ENCODE measurements around the gene PTPRN2.
A peak's percentile ranks its signal among the peaks of the same experiment; 100 is the strongest.

The PTPRN2 gene

DNA sequence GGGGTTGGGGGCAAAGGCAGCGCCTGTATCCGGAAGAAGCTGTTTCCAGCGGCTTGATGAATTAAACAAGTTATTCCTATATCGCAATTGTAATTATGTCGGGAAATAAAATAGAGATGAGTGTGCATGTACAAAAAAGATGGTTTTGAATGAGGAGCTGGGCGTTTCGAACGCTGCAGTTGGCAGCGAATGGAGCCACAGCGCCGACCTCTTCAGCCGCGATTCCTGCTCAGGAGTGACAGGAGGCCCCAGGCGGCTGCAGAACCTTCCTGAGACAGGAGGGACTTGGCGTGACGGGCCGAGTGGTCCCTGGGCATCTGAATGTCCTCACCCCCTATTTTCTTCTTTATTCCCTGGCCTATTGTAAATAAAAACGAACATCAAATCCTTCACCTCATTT lies 1065.9 kb downstream of the PTPRN2 start:
- DNase-seq (ENCODE audit: low read depth in 4 of 4, low spot score in 1 of 4), result no peak

DNA sequence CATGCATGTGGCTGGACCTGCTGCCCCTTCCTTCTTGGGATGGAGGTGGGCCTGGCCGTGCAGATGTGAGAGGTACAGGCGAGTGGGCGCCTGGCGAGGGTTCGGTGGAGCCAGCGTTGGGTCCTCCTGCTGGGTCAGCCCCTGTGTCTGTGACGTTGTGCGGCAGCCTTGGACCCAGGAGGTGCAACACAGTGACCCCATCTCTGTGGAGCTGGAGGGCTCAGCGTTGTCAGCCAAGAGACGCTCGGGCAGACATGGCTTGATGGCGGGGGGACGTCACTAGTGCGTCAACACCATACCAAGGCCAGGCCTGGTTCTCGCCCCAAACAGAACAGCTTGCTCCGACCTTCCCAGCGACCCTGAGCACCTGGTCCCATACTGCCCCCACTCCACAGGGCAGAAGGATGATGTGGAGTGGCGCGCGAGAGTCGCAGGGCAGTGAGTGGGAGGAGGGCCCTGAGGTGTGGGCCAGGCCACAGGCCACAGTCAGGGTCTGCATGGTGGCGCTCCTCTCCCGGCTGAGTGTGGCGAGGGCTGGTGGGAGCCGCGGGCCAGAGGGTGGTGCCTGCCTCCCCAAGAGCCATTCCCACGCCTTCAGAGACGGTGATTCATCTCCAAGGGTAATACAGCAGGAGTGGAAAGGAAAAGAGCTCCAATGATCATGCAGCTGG lies 1066.4 kb downstream of the PTPRN2 start:
- no peak for DNase-seq (ENCODE audit: low read depth in 4 of 4, low spot score in 1 of 4)

DNA sequence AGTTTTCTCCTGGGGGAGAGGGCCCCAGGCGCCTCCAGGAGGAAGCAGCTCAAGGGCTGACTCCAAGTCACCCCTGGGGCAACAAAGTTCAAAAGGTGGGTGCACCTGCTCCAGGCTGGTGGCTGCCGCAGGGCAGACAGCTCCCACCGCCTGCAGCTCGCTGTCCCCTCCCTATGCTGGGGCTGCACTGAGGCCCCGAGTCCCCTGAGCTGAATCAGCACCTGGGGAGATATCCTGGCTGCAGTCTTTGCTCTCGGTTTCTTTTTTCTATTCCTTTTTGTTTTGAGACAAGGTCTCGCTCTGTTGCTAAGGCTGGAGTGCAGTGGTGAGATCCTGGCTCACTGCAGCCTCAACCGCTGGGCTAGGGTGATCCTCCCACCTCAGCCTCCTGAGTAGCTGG lies 1067.4 kb downstream of the PTPRN2 start:
- no peak for DNase-seq (ENCODE audit: low read depth in 4 of 4, low spot score in 1 of 4)

DNA sequence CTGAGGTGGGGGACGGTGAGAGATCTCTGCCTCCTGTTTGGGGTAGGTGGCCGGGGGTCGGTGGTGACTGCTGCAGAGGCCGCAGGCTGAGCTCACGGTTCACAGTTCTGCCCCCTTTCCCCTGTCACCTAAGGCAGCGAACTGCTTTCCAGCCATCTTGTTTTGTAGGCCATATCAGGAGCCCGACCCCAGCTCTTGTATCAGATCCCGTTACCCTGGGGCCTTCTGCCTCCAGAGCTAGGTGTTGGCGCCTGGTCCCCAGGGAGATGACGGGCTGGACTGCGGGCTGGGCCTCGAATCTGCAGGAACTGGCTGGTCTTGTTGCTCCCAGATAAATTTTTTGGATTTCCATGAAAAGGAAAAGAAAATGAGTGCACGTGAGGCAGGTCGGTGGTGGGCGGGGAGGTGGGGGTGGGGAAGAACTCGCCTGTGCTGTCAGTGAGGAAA lies 1067.8 kb downstream of the PTPRN2 start:
- no peak for DNase-seq (ENCODE audit: low read depth in 4 of 4, low spot score in 1 of 4)

DNA sequence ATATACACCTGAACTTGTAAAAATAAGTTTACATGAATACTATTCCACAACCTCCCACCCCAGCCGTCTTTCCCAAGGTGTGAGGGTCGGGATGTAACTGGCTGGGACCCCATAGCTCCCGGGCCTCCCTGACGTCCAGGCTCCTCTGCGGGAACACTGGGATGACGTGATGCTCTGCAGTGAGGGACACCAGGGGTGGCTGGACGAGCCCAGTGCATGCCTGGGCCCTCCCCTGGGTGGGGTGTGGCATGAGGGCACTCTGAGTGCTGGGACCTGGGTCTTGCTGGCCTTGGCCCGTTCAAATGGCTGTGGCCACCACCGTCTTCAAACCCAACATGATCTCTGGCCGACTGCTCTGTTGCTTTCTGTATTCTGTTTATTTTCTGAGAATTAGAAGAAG lies 1068.4 kb downstream of the PTPRN2 start:
- no peak for DNase-seq (ENCODE audit: low read depth in 4 of 4, low spot score in 1 of 4)

DNA sequence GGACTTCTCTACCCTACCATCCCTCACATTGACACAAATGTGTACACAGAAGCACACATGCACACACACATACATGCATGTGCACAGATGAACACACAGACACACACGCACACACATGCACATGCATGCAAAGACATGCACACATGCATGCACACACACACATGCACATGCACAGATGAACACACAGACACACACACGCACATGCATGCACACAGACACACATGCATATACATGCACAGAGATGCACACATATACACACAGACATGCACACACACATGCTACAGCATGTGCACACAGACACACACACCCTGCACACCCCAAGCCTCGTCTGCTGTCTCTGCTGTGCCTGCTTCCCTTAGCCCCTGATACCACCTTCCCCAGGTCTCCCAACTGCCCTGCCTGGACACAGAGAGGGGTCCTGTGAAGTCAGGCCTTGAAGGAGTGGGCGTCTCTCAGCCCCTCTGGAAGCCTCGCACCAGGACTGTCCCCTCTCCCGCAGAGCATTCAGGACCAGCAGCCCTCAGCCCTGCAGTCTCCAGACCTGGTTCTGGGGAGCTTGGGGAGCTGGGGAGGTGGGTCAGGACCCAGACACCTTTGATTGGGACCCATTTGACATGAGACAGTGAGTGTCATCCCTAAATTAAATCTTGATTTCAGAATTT lies 1069.0 kb downstream of the PTPRN2 start:
- DNase-seq (ENCODE audit: low read depth in 4 of 4, low spot score in 1 of 4), result no peak

DNA sequence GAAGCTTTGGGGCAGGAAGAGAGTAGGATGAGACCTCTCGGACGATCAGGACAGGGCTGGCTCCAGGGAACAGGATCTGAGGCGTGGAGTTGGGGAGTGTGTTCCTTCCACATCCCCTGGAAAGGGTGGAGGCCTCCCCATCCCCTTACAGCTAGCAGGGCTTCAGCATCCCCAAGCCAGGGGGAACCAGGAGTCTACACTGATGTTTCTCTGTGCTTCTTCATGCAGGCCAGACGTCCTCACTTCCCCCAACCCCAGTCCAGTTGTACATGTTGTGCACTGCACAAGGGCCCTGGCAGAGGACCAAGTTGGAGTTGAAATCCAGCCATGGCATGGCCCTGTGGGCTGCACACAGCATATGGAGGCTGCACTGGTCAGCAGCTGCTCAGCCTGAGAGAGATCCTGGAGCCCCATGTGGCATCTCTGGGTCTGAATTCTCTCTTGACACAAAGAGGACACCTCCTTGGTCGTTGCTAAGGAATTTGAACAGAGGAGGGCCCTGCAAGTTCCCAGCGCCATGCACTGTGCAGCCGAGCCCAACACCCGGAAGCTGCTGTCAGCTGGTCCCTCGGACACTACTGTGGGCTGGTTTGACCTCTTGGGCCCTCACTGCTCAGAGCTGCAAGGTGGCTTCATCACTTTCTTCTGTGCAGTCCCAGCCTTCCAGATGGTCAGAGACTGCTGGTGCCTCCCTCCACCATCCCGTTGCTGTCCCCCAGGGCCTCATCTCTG lies 1069.7 kb downstream of the PTPRN2 start:
- DNase-seq (ENCODE audit: low read depth in 4 of 4, low spot score in 1 of 4), result no peak

DNA sequence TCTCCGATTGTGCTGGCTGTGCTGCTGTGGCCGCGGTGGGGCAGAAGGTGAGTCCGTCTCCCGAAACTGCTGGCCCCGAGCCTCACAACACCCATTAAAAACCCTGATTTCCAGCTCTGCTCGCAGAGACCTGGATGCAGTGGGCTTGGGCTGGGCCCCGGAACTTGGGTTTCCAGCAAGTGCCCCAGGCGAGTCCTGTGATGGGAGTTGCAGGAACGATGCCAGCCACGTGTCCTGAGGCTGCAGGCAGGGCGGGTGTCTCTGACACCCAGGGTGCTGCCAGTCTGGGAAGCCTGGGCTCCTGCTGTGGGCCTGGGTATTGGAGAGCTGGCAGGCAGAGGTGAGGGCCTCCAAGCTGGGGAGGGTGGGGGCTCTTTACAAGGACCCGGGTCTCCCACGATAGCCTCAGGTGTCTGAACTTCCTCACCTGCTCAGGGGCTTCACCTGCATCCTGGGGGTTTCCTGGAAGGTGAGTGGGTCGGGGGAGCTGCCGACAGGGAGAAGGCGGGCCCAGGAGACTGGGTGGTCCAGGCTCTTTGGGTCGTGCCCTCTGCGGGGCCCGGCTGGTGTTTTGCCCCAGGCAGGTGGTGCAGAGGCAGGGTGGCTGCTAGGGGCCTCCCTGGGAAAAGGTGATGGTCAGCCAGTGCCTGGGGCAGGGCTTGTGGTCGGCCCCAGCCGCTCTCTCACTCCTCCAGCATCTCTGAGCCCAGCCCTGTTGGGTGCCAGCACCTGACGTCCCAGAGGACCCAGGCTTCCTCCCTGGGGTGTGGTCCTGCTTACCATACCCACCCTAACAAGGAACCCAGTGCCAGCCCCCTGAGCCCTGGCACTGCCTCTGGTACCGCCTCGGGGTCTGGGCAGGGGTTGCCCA lies 1070.5 kb downstream of the PTPRN2 start:
- no peak for DNase-seq (ENCODE audit: low read depth in 4 of 4, low spot score in 1 of 4)

DNA sequence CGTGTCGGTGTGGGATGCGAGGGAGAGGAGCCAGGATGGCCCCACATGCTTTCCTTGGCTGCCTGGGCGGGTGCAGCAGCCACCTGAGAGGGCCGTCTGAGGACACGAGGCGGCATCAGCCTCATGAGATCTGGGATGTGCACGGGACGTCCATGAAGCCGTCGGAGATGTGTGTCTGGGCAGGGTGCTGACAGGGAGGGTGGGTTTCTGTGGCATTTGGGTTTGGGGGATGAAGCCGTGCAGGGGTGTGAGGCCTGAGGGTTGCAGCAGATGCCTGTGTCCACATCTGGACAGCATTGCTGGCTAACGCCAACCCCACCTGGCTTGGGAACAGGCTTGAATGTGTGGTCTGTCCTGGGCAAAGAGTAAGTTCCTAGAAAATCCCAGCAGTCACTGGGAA lies 1071.3 kb downstream of the PTPRN2 start:
- DNase-seq (ENCODE audit: low read depth in 4 of 4, low spot score in 1 of 4), result no peak

DNA sequence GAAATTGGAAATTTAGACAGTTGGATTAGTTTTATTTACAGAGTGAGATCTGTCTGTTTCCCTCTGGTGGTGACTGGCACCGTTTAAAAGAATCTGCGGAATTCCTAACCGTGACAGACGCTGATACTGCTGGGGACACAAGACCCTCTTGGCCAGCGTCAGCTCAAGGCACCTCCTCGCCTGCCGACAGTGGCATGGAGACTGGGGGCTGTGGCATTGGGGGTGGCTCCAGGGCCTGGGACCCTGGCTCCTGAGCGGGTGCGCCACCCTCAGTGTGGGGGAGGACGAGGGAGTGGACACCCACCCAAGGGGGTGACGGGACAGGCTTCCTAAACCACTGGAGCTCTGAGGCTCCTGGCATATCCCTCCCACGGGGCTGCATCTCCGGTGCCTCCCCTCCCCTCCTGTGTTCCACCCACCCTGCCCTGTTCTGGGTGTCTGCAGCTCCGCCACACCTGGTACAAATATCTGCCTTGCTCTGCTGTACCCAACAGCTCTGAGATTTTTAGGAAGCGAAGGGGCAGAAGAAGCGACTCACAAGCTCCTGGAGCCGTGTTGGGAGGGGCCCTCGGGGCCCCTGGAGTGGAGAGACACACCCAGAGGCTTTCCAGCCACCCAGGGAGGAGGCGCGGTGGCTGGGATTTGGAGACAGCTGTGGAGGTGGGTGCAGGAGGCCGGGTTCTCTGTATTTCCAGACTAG lies 1072.1 kb downstream of the PTPRN2 start:
- no peak for DNase-seq (ENCODE audit: low read depth in 4 of 4, low spot score in 1 of 4)

DNA sequence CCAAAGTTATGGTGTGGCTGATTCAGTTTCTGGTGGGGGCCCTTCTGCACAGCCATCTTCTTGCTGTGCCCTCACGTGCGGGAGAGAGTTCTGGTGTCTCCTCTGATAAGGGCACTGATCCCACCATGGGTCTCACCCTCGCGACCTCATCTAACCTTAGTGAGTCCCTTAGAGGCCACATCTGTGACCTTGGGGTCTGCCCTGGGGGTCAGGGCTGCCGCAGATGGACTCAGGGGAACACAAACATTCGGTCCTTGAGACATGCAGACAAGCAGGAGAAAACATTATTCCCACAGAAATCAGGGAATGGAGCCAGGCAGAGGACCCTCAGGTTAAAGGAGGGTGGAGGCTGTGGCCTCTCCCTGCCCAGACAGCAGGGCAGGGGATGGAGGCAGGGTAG lies 1072.9 kb downstream of the PTPRN2 start:
- DNase-seq (ENCODE audit: low read depth in 4 of 4, low spot score in 1 of 4), result no peak

DNA sequence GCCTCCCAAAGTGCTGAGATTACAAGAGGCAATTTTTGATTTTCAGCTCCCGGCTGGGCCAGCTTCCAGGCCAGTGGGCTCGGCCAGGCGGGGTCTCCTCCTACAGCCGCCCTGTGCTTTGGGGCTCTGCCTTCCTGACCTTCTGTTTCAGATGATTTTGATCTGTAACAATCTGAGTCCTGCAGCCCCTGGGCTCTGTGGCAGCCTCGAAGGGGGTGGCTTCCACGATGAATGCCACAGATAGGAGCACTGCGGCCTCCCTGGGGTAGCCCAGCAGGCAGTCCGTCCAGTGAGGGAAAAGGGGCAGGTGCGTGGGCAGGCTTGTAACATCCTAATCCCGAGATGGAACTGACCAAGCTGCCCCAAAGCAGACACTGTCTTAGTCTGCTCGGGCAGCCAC lies 1073.3 kb downstream of the PTPRN2 start:
- no peak for DNase-seq (ENCODE audit: low read depth in 4 of 4, low spot score in 1 of 4)

DNA sequence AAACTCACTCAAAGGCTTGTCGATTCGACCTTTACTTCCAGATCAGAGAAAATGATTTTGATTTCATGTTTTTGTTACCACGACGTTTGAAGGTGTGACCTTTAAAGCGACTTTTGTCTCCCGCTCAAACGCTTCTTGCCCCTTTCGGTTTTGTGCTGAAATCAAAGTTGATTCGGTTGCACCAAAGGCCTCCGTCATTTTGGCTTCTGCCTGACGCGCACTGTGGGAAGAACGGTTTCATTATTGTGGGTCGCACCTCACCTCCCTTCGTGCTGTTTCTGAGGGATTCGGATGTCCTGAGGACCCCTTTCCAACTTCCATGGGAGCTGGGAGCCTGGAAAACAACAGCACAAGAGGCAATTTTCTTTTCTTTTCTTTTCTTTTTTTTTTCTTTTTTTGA lies 1073.9 kb downstream of the PTPRN2 start:
- no peak for DNase-seq (ENCODE audit: low read depth in 4 of 4, low spot score in 1 of 4)

DNA sequence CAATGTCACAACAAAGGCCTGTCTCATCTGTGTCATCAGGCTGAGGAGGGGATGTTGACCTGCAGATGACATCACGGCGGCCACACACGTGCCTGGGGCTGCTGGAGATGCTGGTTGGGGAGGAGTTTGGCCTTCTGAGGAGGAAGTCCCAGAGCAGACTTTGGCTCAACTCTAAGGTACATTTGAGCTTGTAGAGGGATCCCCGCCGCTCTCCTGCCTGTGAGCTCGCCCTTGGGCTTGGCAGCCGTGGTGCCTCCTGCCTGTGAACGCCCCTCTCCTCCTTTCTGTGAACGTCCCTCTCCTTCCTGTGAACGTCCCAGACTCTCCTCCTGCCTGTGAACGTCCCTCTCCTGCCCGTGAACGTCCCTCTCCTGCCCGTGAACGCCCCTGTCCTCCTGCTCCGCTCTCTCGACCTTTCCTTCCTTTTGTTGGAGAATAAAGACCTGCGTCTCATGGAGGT lies 1074.4 kb downstream of the PTPRN2 start:
- DNase-seq (ENCODE audit: low read depth in 4 of 4, low spot score in 1 of 4), result no peak

DNA sequence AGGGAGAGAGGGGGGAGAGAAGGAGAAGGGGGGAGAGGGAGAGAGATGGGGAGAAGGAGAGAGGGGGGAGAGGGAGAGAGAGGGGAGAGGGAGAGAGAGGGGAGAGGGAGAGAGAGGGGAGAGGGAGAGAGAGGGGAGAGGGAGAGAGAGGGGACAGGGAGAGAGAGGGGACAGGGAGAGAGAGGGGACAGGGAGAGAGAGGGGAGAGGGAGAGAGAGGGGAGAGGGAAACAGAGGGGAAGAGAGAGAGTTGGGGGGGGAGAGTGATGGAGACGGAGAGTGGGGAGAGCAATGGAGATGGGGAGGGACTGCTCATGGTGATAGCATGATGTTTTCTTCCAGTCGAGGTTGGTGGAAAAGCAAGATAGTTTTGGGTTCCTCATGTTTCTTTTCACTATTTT lies 1078.4 kb downstream of the PTPRN2 start:
- DNase-seq (ENCODE audit: low read depth in 4 of 4, low spot score in 1 of 4), result no peak

DNA sequence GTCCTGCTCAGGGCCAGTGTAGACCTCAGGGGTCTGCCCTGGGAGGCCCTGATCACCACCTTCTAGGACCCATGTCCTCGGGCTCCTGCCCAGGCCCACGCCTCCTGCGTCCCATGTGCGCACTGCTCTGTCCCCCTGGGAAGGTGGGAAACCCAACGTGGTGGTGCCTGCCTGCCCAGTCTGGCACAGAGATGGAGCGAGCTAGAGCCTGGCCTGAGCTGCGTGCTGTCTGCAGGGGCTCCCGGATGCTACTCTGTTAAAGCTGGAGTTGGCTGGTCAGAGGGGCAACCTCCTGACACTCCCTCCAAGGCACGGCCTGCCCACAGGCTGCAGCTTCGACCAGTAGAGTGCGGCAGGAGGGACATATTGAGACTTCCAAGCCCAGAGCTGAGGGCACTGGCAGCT lies 1079.1 kb downstream of the PTPRN2 start:
- DNase-seq (ENCODE audit: low read depth in 4 of 4, low spot score in 1 of 4), result no peak

DNA sequence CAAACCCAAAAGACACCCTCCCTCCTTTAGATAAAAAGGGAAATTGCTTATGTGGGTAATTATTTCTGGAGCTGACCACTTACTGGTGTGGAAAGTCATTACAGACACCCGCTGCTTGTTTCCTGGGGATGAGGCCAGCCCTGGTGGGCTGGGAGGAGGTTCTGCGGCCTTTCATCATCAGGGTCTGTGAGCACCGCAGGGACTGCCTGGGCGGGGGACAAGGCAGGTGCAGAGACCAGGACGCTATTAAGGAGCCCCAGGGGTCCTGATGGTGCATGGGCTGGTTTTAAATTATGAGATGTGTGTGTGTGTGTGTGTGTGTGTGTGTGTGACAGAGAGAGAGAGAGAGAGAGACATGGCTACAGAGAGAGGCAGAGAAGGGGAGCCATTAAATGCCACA lies 1079.6 kb downstream of the PTPRN2 start:
- no peak for DNase-seq (ENCODE audit: low read depth in 4 of 4, low spot score in 1 of 4)

DNA sequence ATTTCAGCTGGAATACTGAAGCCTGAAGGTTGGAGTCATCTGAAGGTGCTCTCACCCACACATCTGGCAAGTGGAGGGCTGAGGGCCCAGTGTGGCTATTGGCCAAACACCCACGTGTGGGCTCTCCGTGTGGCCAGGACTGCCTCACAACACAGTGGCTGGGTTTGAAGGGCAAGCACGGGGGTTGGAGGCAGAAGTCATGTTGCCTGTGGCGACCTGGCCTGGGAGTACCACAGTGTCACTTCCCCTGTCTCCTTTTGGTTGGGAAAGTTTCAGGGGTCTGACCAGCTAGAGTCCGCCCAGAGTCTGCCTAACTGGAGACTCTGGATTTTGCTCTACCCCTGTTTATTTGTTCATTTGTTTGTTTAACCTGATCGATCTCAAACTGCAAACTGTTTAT lies 1081.4 kb downstream of the PTPRN2 start:
- no peak for DNase-seq (ENCODE audit: low read depth in 4 of 4, low spot score in 1 of 4)

DNA sequence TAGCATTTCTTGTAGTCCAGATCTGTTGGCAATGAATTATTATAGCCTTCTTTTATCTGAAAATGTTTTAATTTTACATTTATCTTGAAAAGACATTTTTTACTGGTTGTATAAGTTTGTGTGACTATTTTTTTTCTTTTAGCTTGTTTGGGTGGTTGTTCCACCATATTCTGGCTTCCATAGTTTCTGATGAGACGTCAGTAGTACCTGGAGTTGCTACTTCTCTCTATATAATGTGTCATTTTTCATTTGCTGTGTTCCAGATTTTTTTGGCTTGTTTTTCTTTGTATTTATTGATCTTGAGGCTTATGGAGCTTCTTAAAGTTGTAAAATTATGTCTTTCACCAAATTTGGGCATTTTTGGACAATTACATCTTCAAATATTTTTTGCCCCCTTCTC lies 1082.0 kb downstream of the PTPRN2 start:
- no peak for DNase-seq (ENCODE audit: low read depth in 4 of 4, low spot score in 1 of 4)

DNA sequence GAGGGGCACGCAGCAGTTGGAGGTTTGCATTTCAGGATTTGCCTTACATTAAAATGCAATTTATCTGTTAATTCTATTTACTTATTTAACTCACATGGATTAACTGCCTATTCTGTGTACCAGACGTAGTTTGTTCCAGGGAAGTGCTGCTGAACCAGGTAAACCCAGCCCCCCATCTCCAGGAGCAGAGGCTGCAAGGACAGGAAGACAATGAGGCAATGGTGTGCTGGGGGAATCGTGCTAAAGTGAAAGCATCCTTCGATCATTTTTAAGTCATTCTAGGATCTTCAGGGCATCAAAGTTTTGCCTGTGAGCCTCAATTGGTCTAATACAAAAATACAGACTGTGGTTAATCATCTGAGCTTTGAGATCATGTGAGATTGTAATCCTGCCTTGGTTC lies 1084.4 kb downstream of the PTPRN2 start:
- no peak for DNase-seq (ENCODE audit: low read depth in 4 of 4, low spot score in 1 of 4)

DNA sequence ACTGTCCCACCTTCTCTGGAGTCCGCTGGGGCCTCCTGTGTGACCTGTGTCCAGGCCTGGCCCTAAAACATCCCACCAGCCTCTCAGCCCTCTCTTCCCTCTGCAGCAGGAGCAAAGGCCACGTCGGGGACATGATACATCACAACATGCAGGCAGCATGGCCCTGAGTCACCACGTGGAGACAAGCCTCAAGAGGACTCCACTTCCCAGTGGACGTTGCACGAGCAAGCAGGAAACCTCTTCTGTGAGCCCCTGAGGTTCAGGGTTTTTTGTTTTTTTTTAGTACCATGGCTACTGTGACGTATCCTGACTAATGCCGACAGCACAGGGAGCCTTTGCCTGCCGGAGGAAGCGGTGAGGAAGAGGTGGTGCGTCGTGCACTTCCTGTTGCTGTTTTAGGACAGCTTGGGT lies 1084.9 kb downstream of the PTPRN2 start:
- DNase-seq (ENCODE audit: low read depth in 4 of 4, low spot score in 1 of 4), result peak in 2 of 4 experiments; percentile 37 to 38
